B cell (primary cell): ENCODE data around the gene ZP3. TPM values are rescaled to one million over a fixed set of nuclear protein-coding genes. Genes with fewer than 3 reads are reported as not detected.

Experiments used
- ATAC-seq: fragments of 200-7000 bp; cut with Tn5 transposase; one replicate; pipeline ENCODE4 v1.10.0; 2021; ENCODE audit warnings: low read depth, mild to moderate bottlenecking, moderate number of reproducible peaks, moderate library complexity
- CTCF ChIA-PET: fragments of 350-600 bp; sonication (Branson Sonifier 250); formaldehyde crosslinking; loops from one replicate; lab custom pipeline; 2021; ENCODE audit warnings: antibody characterized with exemption, inconsistent platforms; lab: Charles Lee
- POLR2A ChIA-PET: fragments of 350-600 bp; sonication (Branson Sonifier 250); formaldehyde crosslinking; loops from one replicate; lab custom pipeline; 2021; ENCODE audit warnings: antibody characterized with exemption; lab: Charles Lee
- DNase-seq: peaks from one replicate; pipeline ENCODE4 v3.0.0; 2013
- H2AFZ ChIP-seq: 2 replicates; pipeline ENCODE4 v1.6.1; 2012; ENCODE audit warnings: mild to moderate bottlenecking, low read depth, low read length; ENCODE audit not compliant: insufficient read depth, poor library complexity, severe bottlenecking
- H3K27ac ChIP-seq, 2 donors: 1 replicate in 1 of 2; 2 replicates in 1 of 2; pipeline ENCODE4 v1.5.1; 2012 to 2013; ENCODE audit warnings: low read length in 2 of 2, mild to moderate bottlenecking in 2 of 2, moderate library complexity in 1 of 2
- H3K27me3 ChIP-seq, 4 experiments: fragments of 200-600 bp in 1 of 4; sonication (generic) in 1 of 4; replicated peaks in 1 of 4; 1 replicate in 2 of 4; 2 replicates in 2 of 4; pipeline versions ENCODE4 v1.6.1 to v1.7.0; 2013 to 2016; ENCODE audit warnings: low read length in 3 of 4, mild to moderate bottlenecking in 2 of 4, mixed read lengths in 1 of 4, moderate library complexity in 1 of 4; ENCODE audit not compliant: insufficient read depth in 4 of 4, control insufficient read depth in 3 of 4; ENCODE audit errors: control extremely low read depth in 1 of 4
- H3K36me3 ChIP-seq, 2 experiments: replicated peaks in 1 of 2; 1 replicate in 1 of 2; 2 replicates in 1 of 2; pipeline versions ENCODE4 v1.6.1 to v1.7.1; 2013; ENCODE audit warnings: low read length in 1 of 2; ENCODE audit not compliant: insufficient read depth in 2 of 2, control insufficient read depth in 1 of 2; ENCODE audit errors: control extremely low read depth in 1 of 2, extremely low read depth in 1 of 2
- H3K4me1 ChIP-seq, 2 donors: fragments of 200-600 bp in 1 of 2; sonication (generic) in 1 of 2; 1 replicate in 1 of 2; 2 replicates in 1 of 2; pipeline versions ENCODE4 v1.5.1 to v1.6.1; 2013 to 2017; ENCODE audit warnings: low read length in 2 of 2; ENCODE audit not compliant: control insufficient read depth in 2 of 2, insufficient read depth in 2 of 2
- H3K4me2 ChIP-seq: replicated peaks from 2 replicates; pipeline ENCODE3; 2012; ENCODE audit warnings: mild to moderate bottlenecking, low read depth, low read length; ENCODE audit not compliant: poor library complexity, severe bottlenecking
- H3K4me3 ChIP-seq, 5 experiments: fragments of 200-600 bp in 1 of 5; sonication (generic) in 1 of 5; 1 replicate in 3 of 5; 2 replicates in 2 of 5; pipeline versions ENCODE4 v1.5.1 to v1.7.0; 2011 to 2016; ENCODE audit warnings: low read length in 4 of 5, mild to moderate bottlenecking in 4 of 5, low read depth in 2 of 5, control low read depth in 1 of 5, moderate library complexity in 1 of 5; ENCODE audit not compliant: insufficient read depth in 1 of 5; ENCODE audit errors: control extremely low read depth in 1 of 5, extremely low read depth in 1 of 5
- H3K79me2 ChIP-seq: fragments of 200-600 bp; sonication (generic); one replicate; pipeline ENCODE4 v1.6.0; 2016; ENCODE audit warnings: low read length; ENCODE audit not compliant: control insufficient read depth, insufficient read depth
- H3K9ac ChIP-seq: fragments of 200-600 bp; sonication (generic); 2 replicates; pipeline ENCODE4 v1.6.1; 2017; ENCODE audit warnings: mild to moderate bottlenecking, low read length, moderate library complexity
- H3K9me3 ChIP-seq, 3 donors: one replicate each; pipeline versions ENCODE4 v1.6.1 to v1.7.1; 2013; ENCODE audit warnings: low read length in 2 of 3; ENCODE audit not compliant: control insufficient read depth in 2 of 3, insufficient read depth in 1 of 3; ENCODE audit errors: control extremely low read depth in 1 of 3
- H4K20me1 ChIP-seq: 2 replicates; pipeline ENCODE4 v1.6.0; 2012; ENCODE audit warnings: mild to moderate bottlenecking, low read length; ENCODE audit not compliant: insufficient read depth, control insufficient read depth, poor library complexity, severe bottlenecking
- H3K27ac Mint-ChIP-seq: one replicate; pipeline ENCODE4 v1.8.0; 2021; ENCODE audit warnings: mixed read lengths
- H3K27me3 Mint-ChIP-seq: one replicate; pipeline ENCODE4 v1.8.0; 2021; ENCODE audit warnings: mixed read lengths
- H3K4me1 Mint-ChIP-seq: one replicate; pipeline ENCODE4 v1.8.0; 2021; ENCODE audit warnings: mixed read lengths
- H3K4me3 Mint-ChIP-seq: one replicate; pipeline ENCODE4 v1.8.0; 2021; ENCODE audit warnings: mixed read lengths
- H3K9me3 Mint-ChIP-seq: one replicate; pipeline ENCODE4 v1.8.0; 2022; ENCODE audit warnings: mixed read lengths; ENCODE audit not compliant: insufficient read depth
- CTCF ChIP-seq: fragments of 200-600 bp; IDR thresholded peaks from one replicate; pipeline ENCODE4 v1.8.0; 2022; ENCODE audit warnings: antibody characterized with exemption, mild to moderate bottlenecking
- EZH2 ChIP-seq: IDR thresholded peaks from 2 replicates; pipeline ENCODE4 v1.6.1; 2012; ENCODE audit warnings: borderline replicate concordance, low read depth, mild to moderate bottlenecking, moderate library complexity, low read length; ENCODE audit not compliant: insufficient read depth, poor library complexity, severe bottlenecking
- WGBS: methylation state at CpG from one replicate; pipeline ENCODE4 v1.1.5; 2013; ENCODE audit warnings: missing lambda C conversion rate; ENCODE audit not compliant: insufficient coverage; 5-methylcytosine and 5-hydroxymethylcytosine counted together
- intact Hi-C: fragments of 100-400 bp; cut with micrococcal nuclease; formaldehyde crosslinking; loops from one replicate; pipeline ENCODE4 v1.10.0; 2022
- polyA plus RNA-seq: library from polyadenylated mRNA; depleted of rRNA; stranded (reverse); fragments of >200 nt; gene quantifications from 2 replicates; pipeline ENCODE4 v1.2.3, GENCODE V29; 2012
- total RNA-seq, 2 donors: library from RNA; stranded (reverse); fragments of 120-200 nt in 1 of 2; gene quantifications; 1 replicate in 1 of 2; 2 replicates in 1 of 2; pipeline versions ENCODE4 v1.2.3 to v1.2.4, GENCODE V29; 2013 to 2022

The ZP3 gene
- total and polyA plus RNA-seq, 2 donors (not counting 1 experiment from before 2014, with no cell fraction given): 0.64 to 4.4 TPM

- peaks cover 6 to 7% of the 10 kb centered on the region in 2 donors for H3K4me1 ChIP-seq
- TF ChIP-seq CTCF (no peak), EZH2 (no peak)
- no peak overlapping the region for H3K4me2 ChIP-seq
- no peak for DNase-seq
- no peak for ATAC-seq
- Mint-ChIP-seq H3K27ac (no peak overlapping the region), H3K9me3 (no peaks in the 10 kb centered on the region), H3K27me3 (peaks cover 6% of the 10 kb centered on the region), H3K4me1 (peaks cover 7% of the 10 kb centered on the region), H3K4me3 (no peak overlapping the region)
- H3K9me3 ChIP-seq: no peaks in the 10 kb centered on the region
- CTCF ChIA-PET: no interaction called here
- intact Hi-C loops: no loop called here
- no peak overlapping the region for H3K4me3 ChIP-seq
- H3K9ac ChIP-seq: no peak overlapping the region
- POLR2A ChIA-PET: no interaction called here
- no peaks in the 10 kb centered on the region for H3K36me3 ChIP-seq
- no peaks in the 10 kb centered on the region for H3K27me3 ChIP-seq
- no peak overlapping the region for H2AFZ ChIP-seq
- no peaks in the 10 kb centered on the region for H3K79me2 ChIP-seq
- no peaks in the 10 kb centered on the region for H4K20me1 ChIP-seq
- H3K27ac ChIP-seq: no peak overlapping the region
Measured at GRCh38 chr7:76408121-76408560, 16.6 kb upstream of the ZP3 start.

GRCh38 chr7:76409537-76409936 lies 15.2 kb upstream of the ZP3 start, which contains the start of gene SSC4D:
Gene SSC4D, minus strand, starts transcription at chr7:76409697. Its CDS starts 5,258 bp downstream, at chr7:76404439.
- TF ChIP-seq CTCF (no peak), EZH2 (no peak)
- POLR2A ChIA-PET: no interaction called here
- H3K79me2 ChIP-seq: no peaks in the 10 kb centered on the region
- intact Hi-C loops: no loop called here
- CTCF ChIA-PET: no interaction called here
- H3K4me3 ChIP-seq: no peak within 1 kb of the TSS
- H2AFZ ChIP-seq: no peak within 1 kb of the TSS
- H3K9me3 Mint-ChIP-seq: no peaks in the 10 kb centered on the region
- no peak for ATAC-seq
- H3K4me2 ChIP-seq: no peak within 1 kb of the TSS
- 87% methylated on average over 4 of the region's 6 CpGs for WGBS
- DNase-seq: no peak
- no peaks in the 10 kb centered on the region for H3K4me1 Mint-ChIP-seq
- H3K4me1 ChIP-seq: no peaks in the 10 kb centered on the region
- no peak within 1 kb of the TSS for H3K4me3 Mint-ChIP-seq
- no peaks in the 10 kb centered on the region for H3K9me3 ChIP-seq
- no peak within 1 kb of the TSS for H3K9ac ChIP-seq
- no peaks in the 10 kb centered on the region for H3K36me3 ChIP-seq
- peaks cover 6% of the 10 kb centered on the region for H3K27me3 Mint-ChIP-seq
- H3K27ac Mint-ChIP-seq: no peak within 1 kb of the TSS
- H4K20me1 ChIP-seq: no peaks in the 10 kb centered on the region
- no peaks in the 10 kb centered on the region for H3K27me3 ChIP-seq
- H3K27ac ChIP-seq: no peak within 1 kb of the TSS
